HG03066 (cell line): Measurements from ENCODE around the gene MTCL3.
"Not testable (repeated sequence)": the region's sequence is repeated elsewhere in the genome, so short reads cannot be mapped to it uniquely, and the experiment has no call there.

Experiments
- ATAC-seq: cut with Tn5 transposase; IDR thresholded peaks from one replicate; pipeline ENCODE4 v1.9.1; 2021; ENCODE audit warnings: low read depth; ENCODE audit not compliant: unreplicated experiment

Gene MTCL3

GRCh38 chr6:127439718-127440117 lies 79.4 kb downstream of the MTCL3 start:
- ATAC-seq: no peak

- ATAC-seq: no peak
Measured at GRCh38 chr6:127436578-127437110, 82.5 kb downstream of the MTCL3 start.

- no peak for ATAC-seq
Measured at GRCh38 chr6:127435626-127436220, 83.4 kb downstream of the MTCL3 start.

- ATAC-seq: no peak
Measured at GRCh38 chr6:127434651-127435050, 84.5 kb downstream of the MTCL3 start.

GRCh38 chr6:127428562-127428961 lies 90.6 kb downstream of the MTCL3 start:
- not testable (repeated sequence) for ATAC-seq

GRCh38 chr6:127423921-127424320 lies 95.2 kb downstream of the MTCL3 start:
- no peak for ATAC-seq
